ENCODE data around the gene TELO2.

- TF ChIP-seq, protein P1, sequence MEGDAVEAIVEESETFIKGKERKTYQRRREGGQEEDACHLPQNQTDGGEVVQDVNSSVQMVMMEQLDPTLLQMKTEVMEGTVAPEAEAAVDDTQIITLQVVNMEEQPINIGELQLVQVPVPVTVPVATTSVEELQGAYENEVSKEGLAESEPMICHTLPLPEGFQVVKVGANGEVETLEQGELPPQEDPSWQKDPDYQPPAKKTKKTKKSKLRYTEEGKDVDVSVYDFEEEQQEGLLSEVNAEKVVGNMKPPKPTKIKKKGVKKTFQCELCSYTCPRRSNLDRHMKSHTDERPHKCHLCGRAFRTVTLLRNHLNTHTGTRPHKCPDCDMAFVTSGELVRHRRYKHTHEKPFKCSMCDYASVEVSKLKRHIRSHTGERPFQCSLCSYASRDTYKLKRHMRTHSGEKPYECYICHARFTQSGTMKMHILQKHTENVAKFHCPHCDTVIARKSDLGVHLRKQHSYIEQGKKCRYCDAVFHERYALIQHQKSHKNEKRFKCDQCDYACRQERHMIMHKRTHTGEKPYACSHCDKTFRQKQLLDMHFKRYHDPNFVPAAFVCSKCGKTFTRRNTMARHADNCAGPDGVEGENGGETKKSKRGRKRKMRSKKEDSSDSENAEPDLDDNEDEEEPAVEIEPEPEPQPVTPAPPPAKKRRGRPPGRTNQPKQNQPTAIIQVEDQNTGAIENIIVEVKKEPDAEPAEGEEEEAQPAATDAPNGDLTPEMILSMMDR (IDR thresholded peaks at IDR 0.05; ENCODE audit: low read depth, low read length, poor library complexity, severe bottlenecking): no peak
- TF ChIP-seq EZH2phosphoT487 (IDR thresholded peaks at IDR 0.05; ENCODE audit: borderline replicate concordance, low read length): no peak
Measured at GRCh38 chr16:1451702-1452392, 41.3 kb upstream of the TELO2 start.
